GM19099 (cell line): ENCODE measurements around the gene FAM227B.

Source experiments
- POLR2A ChIP-seq: IDR thresholded peaks from 3 replicates; pipeline ENCODE4 v1.6.1; 2011; ENCODE audit warnings: low read depth; ENCODE audit not compliant: insufficient read length; ENCODE audit errors: extremely low read depth

FAM227B gene

DNA sequence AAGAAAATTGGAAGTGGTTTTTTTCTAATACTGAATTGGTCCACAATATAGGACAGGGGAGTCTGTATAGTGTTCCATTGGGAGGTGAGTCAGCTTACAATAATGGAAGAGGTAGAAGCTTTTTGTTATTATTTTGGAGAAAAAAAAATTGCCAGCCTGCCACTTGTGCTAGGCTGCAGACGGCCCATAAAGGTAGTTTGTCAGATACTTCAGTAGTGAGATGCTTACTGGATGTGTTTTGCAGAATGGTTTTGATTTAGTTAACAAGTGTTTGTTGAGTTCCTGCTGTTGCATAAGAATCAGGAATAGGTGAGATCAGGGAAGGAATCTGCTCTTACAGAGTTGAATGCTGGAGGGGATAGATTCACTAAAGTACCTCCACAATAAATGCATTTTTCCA lies 1.3 kb upstream of the FAM227B start:
- no peak for TF ChIP-seq POLR2A

DNA sequence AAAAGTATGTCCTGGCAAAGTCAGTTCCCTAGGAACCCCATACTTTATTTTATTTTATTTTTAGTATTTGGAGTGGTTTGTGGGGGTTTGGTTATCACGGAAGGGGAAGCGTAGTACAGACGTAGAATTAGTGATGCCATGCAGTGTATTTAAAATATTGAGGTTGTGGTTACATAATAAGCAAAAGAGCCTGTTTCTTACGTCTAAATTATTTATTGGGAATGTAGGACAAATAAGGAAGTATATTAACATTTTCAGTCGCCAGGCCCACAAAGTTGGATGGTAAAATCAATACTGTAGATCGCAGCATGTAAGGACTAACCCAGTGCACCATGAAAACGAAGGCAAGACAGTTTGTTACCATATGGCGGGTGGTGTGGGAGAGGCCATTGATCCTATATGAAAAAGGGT lies 788 bp upstream of the FAM227B start:
- TF ChIP-seq POLR2A, result no peak

DNA sequence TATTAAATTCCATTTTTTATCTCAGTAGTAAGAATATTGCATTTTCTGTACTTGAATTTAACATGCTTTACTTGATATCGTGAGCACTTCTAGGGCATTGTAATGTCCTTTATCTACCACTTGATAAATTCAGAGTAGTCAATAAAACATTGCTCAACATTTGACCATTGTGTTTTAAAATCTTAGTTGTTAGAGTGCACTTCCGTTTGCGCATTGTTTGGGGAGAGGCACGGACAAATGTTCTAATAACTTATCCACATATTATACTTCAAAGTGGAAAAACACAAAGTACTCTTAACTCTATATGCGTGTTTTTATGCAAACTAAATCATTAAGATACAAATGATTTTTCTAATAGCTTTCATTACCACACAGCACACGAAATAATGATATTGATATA lies 419 bp downstream of the FAM227B start:
- no peak for TF ChIP-seq POLR2A

DNA sequence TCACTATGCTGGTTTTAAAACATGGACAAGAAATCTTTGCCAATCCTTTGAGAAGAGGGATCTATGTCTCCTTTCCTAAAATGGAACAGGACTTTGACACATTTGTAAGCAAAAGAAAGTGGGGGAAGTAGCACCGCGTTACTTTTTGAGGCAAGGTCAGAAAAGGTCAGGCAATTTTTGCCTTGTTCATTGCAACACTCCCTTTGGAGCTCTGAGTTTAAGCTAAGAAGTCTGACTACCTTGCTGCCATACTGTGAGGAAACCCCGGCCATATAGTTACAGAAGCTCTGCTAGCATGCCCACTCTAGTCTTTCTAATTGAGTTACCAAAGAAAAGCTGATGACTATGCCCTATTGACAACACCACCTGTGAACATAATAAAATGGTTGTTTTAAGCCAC lies 1.4 kb downstream of the FAM227B start:
- no peak for TF ChIP-seq POLR2A

DNA sequence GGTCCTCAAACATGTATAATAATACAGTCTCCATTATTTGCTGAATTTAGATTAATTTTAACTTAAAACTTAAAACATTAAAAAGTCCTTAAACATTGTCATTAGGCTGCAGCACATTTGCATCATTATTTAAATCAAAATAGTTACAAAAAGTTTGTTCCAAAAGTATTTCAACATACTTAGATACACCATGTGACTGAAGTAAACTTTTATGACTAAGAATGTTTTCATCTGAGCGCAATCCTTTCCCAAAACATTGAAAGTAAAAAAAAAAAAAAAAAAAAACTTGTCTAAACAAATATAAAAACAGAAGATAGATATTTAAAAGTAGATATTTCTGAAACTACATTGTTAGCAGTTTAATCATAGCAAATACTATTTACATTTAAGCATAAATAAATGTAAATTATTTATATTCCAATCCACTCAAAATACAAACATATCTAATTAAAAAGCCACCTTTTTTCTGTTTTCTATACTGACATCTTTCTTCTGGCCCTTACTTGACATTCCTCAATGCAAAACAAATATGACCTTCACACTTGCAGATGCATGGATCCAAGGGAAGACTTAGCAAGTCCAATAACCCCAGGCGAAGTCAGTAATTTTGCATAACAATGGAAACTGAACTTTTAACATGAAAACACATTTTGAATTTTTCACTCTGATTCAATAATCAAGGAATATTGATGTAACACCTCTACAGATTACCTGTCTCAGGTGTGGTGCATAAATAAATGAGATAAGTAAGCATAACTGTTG lies 10.3 kb downstream of the FAM227B start:
- no peak for TF ChIP-seq POLR2A

DNA sequence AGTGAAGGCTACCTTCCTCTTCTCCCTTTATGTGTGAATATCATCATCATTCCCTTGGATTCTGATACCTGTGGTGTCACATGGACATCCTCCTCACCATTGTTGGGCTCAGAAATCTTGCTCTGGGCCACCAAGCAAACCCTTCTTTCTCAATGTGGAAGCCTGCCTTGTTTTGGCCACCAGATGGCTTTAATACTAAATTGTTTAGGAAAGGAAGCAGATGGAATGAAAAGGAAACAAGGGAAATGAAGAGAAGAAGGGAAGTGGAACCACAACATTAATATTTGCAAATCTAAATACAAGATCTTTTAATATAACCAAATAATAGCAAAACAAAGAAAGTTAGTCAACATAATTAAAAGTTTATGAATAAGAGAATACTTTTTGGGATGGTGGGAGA lies 14.0 kb downstream of the FAM227B start:
- no peak for TF ChIP-seq POLR2A

DNA sequence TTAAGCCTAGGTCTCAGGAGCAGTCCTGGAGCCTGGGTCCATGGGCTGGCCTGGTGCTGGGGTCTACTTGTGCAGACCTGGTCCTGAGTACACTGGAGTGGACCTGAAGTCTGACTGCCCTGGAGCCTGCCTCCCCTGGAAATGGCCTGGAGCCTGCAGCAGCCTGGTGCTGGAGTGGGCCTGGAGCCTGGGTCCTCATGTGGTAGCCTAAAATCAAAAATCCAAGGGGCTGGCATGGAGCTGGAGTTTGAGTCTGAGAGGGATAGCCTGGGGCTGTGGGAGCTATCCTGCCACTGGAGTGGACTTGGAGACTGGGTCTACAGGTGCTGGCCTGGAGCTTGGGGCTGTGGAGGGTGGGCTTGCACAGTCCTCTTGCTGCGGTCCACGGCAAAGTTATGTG lies 15.0 kb downstream of the FAM227B start:
- TF ChIP-seq POLR2A, result no peak

DNA sequence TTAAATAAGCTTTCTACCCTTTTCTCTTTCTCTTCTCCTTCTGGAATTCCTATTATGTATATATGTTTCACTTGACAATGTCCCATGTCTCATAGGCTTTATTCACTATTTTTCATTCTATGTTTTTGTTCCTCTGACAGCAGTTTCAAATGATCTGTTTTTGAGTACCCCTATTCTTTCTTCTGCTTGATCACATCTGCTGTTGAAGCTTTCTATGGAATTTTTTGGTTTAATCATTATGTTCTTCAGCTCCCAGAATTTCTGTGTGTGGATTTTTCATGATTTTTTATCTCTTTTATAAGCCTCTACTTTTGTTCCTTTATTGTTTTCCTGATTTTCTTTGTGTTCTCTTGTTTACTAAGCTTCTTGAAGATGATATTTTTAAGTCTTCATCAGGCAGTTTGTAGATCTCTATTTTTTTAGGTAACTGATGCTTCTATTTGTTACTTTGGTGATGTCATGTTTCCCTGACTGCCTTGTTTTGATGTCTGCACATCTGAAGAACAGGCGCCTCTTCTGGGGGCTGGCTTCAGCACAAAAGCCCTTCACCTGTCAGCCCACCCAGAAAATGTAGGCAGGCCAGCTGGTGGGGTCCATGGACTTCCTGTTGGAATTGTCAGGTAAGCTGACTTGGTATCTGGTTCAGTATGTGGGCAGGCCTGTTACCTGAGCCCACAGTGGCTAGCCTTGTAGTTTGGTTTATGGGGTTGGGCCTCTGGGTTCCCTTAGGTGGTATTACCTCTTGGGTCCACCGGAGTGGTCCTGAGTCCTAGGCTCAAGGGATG lies 15.8 kb downstream of the FAM227B start:
- TF ChIP-seq POLR2A, result no peak

DNA sequence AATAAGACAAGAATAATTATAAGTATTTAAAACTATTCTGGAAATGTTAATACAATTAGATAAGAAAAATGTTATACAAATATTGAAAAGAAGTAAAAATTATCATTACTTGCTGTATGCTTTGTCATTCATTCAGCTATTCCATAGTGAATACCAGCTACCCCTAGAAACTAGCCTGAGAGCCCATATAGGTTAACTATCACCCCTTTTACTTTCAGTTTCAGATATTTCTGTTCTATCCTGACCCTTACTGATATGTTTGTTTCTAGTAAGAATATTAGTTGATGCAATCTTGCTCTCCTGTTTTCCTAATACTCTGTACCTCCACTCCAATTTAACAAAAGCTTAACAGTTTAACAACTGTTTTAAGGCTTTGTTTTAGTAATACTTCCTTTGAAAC lies 31.6 kb downstream of the FAM227B start:
- no peak for TF ChIP-seq POLR2A

DNA sequence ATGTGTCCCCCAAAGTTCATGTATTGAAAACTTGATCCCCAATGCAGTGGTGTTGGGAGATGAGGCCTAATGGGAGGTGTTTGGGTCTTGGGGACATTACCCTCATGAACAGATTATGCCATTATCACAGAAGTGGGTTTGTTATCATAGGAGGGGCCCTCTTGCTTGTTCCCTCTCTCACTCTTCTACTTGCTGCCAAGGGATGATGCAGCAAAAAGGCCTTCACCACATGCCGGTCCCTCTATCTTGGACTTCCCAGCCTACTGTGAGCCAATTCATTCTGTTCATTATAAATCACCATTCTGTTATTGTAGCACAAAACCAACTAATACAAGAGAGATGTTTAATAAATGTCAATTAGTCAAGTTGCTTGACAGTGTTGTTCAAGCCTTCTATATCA lies 47.2 kb downstream of the FAM227B start:
- TF ChIP-seq POLR2A, result no peak

DNA sequence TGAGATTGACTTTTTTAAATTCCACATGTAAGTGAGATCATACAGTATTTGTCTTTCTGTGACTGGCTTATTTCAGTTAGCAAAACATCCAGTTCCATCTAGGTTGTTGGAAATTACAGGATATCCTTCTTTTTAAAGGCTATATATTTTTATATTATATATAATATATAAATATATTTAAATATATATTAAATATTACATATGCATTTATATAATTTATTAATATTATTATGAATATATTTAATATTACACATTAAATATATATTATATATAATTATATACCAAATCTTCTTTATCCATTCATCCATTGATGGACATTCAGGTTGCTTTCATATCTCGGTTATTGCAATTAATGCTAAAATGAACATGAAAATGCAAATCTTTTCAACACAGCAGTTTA lies 49.9 kb downstream of the FAM227B start:
- TF ChIP-seq POLR2A, result no peak

DNA sequence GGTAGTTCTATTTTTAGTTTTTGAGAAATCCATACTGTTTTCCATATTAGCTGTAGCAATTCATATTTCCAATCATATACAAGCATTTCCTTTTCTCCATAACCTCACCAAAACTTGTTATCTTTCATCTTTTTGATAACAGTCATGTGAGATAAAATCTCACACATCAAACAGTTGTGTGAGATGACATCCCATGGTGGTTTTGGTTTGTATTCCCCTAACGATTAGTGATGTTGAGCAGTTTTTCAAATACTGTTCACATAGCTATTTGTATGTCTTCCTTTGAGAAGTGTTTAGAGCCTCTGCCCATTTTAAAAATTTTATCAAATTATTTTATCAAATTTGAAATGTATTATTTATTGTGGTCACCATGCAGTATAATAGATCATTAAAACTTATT lies 50.4 kb downstream of the FAM227B start:
- TF ChIP-seq POLR2A, result no peak

DNA sequence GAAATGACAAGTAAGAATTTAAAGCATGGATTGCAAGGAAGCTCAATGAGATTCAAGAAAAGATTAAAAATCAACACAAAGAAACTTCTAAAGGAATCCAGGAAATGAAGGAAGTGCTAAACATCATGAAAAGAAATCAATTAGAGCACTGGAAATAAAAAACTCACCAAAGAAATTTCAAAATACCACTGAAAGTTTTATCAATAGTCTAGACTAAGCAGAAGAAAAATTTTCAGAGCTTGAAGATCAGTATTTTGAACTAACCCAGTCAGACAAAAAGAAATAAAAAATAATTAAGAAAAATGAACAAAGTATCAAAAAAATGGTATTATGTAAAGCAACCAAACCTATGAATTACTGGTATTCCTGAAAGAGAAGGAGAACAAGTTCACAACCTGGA lies 60.6 kb downstream of the FAM227B start:
- no peak for TF ChIP-seq POLR2A

DNA sequence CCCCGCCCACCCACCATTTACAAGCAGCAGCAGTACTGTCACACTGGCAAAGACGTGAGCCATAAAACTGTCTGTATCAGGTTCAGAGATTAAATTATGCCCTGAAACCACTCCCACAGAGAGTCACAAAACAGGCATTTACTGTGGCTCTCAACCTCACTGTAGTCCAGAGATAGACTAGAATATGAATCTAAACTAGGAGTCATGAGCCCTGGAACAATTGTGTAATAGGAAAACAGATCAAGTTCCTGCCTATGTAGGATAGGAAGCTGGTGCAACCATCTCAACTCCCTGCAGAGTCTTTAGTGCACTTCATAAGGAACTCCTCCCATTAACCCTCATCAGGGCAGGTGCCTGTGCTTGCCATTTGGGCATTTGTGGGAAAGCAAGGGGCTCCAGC lies 61.7 kb downstream of the FAM227B start:
- no peak for TF ChIP-seq POLR2A

DNA sequence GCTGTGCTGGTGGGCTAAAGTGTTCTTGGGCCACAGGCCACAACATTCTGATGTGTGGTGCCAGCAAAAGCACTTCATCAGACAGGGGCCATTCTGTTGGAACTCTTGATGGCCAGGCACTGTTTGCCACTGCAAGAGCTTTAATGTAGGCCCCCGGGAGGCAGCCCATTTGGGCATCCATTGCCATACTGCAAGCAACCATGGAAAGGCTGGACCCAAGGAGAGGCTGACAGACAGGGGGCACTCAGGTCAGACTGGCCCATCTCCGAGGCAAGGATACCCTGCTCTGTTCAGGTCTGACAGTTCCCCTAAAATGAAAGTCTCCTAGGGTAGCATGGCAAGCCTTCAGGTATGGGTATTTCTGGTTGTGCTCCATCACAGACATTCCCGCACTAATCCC lies 64.2 kb downstream of the FAM227B start:
- no peak for TF ChIP-seq POLR2A

DNA sequence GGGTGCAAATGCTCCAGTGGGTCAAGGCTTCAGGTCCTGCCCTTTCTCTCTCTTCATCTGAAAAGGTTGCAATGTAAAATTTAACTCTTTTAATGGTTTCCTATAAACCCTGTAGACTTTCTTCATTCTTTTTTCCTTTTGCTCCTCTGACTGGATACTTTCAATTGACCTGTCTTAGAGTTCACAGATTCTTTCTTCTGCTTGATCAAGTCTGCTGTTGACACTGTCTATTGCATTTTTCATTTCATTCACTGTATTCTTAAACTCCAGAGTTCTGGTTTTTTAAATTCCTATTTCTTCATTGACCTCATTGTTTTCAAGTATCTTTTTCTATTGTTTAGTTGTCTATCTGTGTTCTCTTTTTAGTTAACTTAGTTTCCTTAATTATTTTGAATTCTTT lies 82.1 kb downstream of the FAM227B start:
- TF ChIP-seq POLR2A, result no peak
